HEK293 (cell line): ENCODE results near the gene EDC3.

ENCODE experiments used
- HOXA7 ChIP-seq: sonication (generic); formaldehyde crosslinking; IDR thresholded peaks from 2 replicates; pipeline ENCODE4 v1.8.1; 2022; ENCODE audit warnings: missing genetic modification reagents, borderline replicate concordance
- KLF16 ChIP-seq: fragments of 450-650 bp; formaldehyde crosslinking; IDR thresholded peaks from 2 replicates; pipeline ENCODE4 v1.5.1; 2017; ENCODE audit warnings: missing biosample characterization, missing genetic modification characterization
- SCRT1 ChIP-seq: fragments of 450-650 bp; formaldehyde crosslinking; IDR thresholded peaks from 2 replicates; pipeline ENCODE4 v1.5.1; 2016; ENCODE audit warnings: missing biosample characterization, missing genetic modification characterization, borderline replicate concordance
- SP2 ChIP-seq: fragments of 450-650 bp; formaldehyde crosslinking; IDR thresholded peaks from 2 replicates; pipeline ENCODE4 v1.5.1; 2016; ENCODE audit warnings: missing biosample characterization, missing genetic modification characterization
- ZEB2 ChIP-seq: fragments of 450-650 bp; formaldehyde crosslinking; IDR thresholded peaks from 2 replicates; pipeline ENCODE4 v1.5.1; 2016; ENCODE audit warnings: missing biosample characterization, missing genetic modification characterization
- ZFHX2 ChIP-seq: fragments of 450-650 bp; formaldehyde crosslinking; conservative IDR thresholded peaks from 2 replicates; pipeline ENCODE4 v1.5.1; 2016; ENCODE audit warnings: missing biosample characterization, missing genetic modification characterization
- ZNF184 ChIP-seq: fragments of 450-650 bp; IDR thresholded peaks from 2 replicates; pipeline ENCODE4 v1.5.1; 2018; ENCODE audit warnings: missing biosample characterization, mild to moderate bottlenecking, missing genetic modification characterization
- ZNF19 ChIP-seq: fragments of 450-650 bp; formaldehyde crosslinking; IDR thresholded peaks from 2 replicates; pipeline ENCODE4; 2016; ENCODE audit warnings: missing biosample characterization, missing genetic modification characterization, low read depth
- ZNF239 ChIP-seq: fragments of 450-650 bp; formaldehyde crosslinking; IDR thresholded peaks from 2 replicates; pipeline ENCODE4 v1.5.1; 2016; ENCODE audit warnings: missing biosample characterization, missing genetic modification characterization
- ZNF292 ChIP-seq: fragments of 450-650 bp; formaldehyde crosslinking; IDR thresholded peaks from 2 replicates; pipeline ENCODE4 v1.5.1; 2016; ENCODE audit warnings: low read depth, missing biosample characterization, missing genetic modification characterization, borderline replicate concordance
- ZNF391 ChIP-seq: fragments of 450-650 bp; formaldehyde crosslinking; IDR thresholded peaks from 2 replicates; pipeline ENCODE4 v1.5.1; 2016; ENCODE audit warnings: low read depth, missing biosample characterization, missing genetic modification characterization, borderline replicate concordance
- ZNF404 ChIP-seq: fragments of 450-650 bp; formaldehyde crosslinking; IDR thresholded peaks from 2 replicates; pipeline ENCODE4 v1.5.1; 2017; ENCODE audit warnings: missing biosample characterization, missing genetic modification characterization
- ZNF426 ChIP-seq: fragments of 450-650 bp; formaldehyde crosslinking; IDR thresholded peaks from 2 replicates; pipeline ENCODE4 v1.5.1; 2017; ENCODE audit warnings: missing biosample characterization, missing genetic modification characterization, mild to moderate bottlenecking, inconsistent platforms, moderate library complexity
- ZNF544 ChIP-seq: fragments of 450-650 bp; formaldehyde crosslinking; IDR thresholded peaks from 2 replicates; pipeline ENCODE4 v1.5.0; 2017; ENCODE audit warnings: missing biosample characterization, missing genetic modification characterization
- ZNF585B ChIP-seq: fragments of 450-650 bp; formaldehyde crosslinking; IDR thresholded peaks from 2 replicates; pipeline ENCODE4 v1.5.1; 2016; ENCODE audit warnings: missing biosample characterization, missing genetic modification characterization
- ZNF660 ChIP-seq: fragments of 450-650 bp; IDR thresholded peaks from 2 replicates; pipeline ENCODE4 v1.5.1; 2018; ENCODE audit warnings: missing biosample characterization, mild to moderate bottlenecking, missing genetic modification characterization
- ZNF670 ChIP-seq: fragments of 450-650 bp; formaldehyde crosslinking; IDR thresholded peaks from 2 replicates; pipeline ENCODE4 v1.5.1; 2016; ENCODE audit warnings: missing biosample characterization, missing genetic modification characterization, low read depth
- ZNF747 ChIP-seq: fragments of 450-650 bp; formaldehyde crosslinking; IDR thresholded peaks from 2 replicates; pipeline ENCODE4 v1.5.1; 2016; ENCODE audit warnings: missing biosample characterization, missing genetic modification characterization
- ZSCAN23 ChIP-seq: fragments of 450-650 bp; formaldehyde crosslinking; IDR thresholded peaks from 2 replicates; pipeline ENCODE4 v1.5.1; 2016; ENCODE audit warnings: missing biosample characterization, missing genetic modification characterization
- TF ChIP-seq, protein P1 (sequence below): fragments of 450-650 bp; formaldehyde crosslinking; IDR thresholded peaks from 2 replicates; pipeline ENCODE4 v1.5.1; 2016; ENCODE audit warnings: missing biosample characterization, missing genetic modification characterization
- TF ChIP-seq, protein P2 (sequence below): fragments of 450-650 bp; formaldehyde crosslinking; IDR thresholded peaks from 2 replicates; pipeline ENCODE4 v1.5.1; 2016; ENCODE audit warnings: missing biosample characterization, missing genetic modification characterization
- TF ChIP-seq, protein P3 (sequence below): fragments of 450-650 bp; IDR thresholded peaks from 2 replicates; pipeline ENCODE4 v1.5.1; 2018; ENCODE audit warnings: missing biosample characterization, missing genetic modification characterization
- TF ChIP-seq, protein P4 (sequence below): fragments of 450-650 bp; formaldehyde crosslinking; conservative IDR thresholded peaks from 2 replicates; pipeline ENCODE4 v1.5.1; 2016; ENCODE audit warnings: low read depth, missing biosample characterization, missing genetic modification characterization

Gene EDC3

DNA sequence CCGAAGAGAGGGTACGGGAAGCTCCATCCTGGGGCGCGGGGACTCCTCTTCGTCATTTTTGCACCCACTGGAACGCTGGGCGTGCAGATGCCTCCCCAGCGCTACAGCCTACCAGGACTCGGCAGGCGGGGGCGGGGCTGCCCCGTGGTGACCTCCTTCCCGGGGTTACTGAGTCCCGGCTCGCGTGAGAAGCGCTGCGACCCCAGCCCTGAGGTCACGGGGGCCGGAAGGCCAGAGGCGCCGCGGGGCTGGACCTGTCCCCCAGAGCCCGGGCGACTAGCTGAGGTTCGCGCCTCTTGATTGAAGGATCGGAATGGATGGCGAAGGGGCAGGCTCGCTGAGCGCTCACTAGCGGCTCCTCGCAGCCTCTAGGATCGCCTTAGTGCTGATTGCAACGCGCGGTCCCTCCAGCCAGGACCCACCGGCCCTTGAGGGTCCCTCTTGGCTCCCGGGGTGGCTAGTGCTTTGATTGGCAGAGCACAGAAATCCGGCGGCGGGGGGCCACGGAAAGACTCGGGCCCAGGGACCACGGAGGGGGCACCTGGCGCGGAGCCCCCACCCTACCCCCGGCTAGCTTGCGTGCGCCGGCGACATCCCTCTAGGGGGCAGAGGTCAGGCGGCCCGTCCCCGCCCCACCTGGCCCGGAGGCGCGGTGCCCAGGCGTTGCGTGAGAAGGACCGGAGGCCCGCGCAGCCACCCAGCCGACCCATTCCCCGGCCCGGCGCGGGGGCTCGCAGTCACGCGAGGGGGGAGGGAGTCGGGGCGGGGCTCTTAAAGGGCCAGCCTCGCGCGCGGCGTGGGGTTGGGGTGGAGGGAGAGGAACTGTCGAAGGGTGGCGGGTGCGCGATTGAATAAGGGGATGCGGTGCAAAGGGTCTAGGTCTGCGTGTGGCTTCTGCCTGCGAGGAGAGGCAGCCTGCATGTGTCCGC, 30.3 kb upstream of the EDC3 start (continued):
- TF ChIP-seq ZNF404 (tag by site-specific recombination) (no peak), ZNF19 (tag by site-specific recombination) (no peak), SCRT1 (tag by site-specific recombination) (no peak), ZNF670 (tag by site-specific recombination) (no peak), HOXA7 (no peak), SP2 (tag by site-specific recombination) (peak; percentile 56), ZNF391 (tag by site-specific recombination) (peak; percentile 16; the same call in 1 of the 2 replicates), ZNF544 (tag by site-specific recombination) (no peak), ZNF660 (tag by site-specific recombination) (peak; percentile 33; the same call in 1 of the 2 replicates), ZEB2 (peak; percentile 82), ZSCAN23 (tag by site-specific recombination) (no peak; the same call in 1 of the 2 replicates), ZNF426 (no peak), ZNF585B (tag by site-specific recombination) (no peak), ZNF292 (tag by site-specific recombination) (no peak), ZNF239 (0 out of 2 replicates have a peak, but pooled peaks have one; percentile 8), ZNF184 (tag by site-specific recombination) (no peak), KLF16 (tag by site-specific recombination) (peak; percentile 63), ZFHX2 (tag by site-specific recombination) (peak; percentile 68), ZNF747 (tag by site-specific recombination) (no peak)
- TF ChIP-seq, protein P1, sequence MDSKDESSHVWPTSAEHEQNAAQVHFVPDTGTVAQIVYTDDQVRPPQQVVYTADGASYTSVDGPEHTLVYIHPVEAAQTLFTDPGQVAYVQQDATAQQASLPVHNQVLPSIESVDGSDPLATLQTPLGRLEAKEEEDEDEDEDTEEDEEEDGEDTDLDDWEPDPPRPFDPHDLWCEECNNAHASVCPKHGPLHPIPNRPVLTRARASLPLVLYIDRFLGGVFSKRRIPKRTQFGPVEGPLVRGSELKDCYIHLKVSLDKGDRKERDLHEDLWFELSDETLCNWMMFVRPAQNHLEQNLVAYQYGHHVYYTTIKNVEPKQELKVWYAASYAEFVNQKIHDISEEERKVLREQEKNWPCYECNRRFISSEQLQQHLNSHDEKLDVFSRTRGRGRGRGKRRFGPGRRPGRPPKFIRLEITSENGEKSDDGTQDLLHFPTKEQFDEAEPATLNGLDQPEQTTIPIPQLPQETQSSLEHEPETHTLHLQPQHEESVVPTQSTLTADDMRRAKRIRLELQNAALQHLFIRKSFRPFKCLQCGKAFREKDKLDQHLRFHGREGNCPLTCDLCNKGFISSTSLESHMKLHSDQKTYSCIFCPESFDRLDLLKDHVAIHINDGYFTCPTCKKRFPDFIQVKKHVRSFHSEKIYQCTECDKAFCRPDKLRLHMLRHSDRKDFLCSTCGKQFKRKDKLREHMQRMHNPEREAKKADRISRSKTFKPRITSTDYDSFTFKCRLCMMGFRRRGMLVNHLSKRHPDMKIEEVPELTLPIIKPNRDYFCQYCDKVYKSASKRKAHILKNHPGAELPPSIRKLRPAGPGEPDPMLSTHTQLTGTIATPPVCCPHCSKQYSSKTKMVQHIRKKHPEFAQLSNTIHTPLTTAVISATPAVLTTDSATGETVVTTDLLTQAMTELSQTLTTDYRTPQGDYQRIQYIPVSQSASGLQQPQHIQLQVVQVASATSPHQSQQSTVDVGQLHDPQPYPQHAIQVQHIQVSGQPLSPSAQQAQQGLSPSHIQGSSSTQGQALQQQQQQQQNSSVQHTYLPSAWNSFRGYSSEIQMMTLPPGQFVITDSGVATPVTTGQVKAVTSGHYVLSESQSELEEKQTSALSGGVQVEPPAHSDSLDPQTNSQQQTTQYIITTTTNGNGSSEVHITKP = peak; percentile 82
- TF ChIP-seq, protein P2, sequence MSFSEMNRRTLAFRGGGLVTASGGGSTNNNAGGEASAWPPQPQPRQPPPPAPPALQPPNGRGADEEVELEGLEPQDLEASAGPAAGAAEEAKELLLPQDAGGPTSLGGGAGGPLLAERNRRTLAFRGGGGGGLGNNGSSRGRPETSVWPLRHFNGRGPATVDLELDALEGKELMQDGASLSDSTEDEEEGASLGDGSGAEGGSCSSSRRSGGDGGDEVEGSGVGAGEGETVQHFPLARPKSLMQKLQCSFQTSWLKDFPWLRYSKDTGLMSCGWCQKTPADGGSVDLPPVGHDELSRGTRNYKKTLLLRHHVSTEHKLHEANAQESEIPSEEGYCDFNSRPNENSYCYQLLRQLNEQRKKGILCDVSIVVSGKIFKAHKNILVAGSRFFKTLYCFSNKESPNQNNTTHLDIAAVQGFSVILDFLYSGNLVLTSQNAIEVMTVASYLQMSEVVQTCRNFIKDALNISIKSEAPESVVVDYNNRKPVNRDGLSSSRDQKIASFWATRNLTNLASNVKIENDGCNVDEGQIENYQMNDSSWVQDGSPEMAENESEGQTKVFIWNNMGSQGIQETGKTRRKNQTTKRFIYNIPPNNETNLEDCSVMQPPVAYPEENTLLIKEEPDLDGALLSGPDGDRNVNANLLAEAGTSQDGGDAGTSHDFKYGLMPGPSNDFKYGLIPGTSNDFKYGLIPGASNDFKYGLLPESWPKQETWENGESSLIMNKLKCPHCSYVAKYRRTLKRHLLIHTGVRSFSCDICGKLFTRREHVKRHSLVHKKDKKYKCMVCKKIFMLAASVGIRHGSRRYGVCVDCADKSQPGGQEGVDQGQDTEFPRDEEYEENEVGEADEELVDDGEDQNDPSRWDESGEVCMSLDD (tag by site-specific recombination) = peak; percentile 81
- TF ChIP-seq, protein P3, sequence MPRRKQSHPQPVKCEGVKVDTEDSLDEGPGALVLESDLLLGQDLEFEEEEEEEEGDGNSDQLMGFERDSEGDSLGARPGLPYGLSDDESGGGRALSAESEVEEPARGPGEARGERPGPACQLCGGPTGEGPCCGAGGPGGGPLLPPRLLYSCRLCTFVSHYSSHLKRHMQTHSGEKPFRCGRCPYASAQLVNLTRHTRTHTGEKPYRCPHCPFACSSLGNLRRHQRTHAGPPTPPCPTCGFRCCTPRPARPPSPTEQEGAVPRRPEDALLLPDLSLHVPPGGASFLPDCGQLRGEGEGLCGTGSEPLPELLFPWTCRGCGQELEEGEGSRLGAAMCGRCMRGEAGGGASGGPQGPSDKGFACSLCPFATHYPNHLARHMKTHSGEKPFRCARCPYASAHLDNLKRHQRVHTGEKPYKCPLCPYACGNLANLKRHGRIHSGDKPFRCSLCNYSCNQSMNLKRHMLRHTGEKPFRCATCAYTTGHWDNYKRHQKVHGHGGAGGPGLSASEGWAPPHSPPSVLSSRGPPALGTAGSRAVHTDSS = no peak
- TF ChIP-seq, protein P4, sequence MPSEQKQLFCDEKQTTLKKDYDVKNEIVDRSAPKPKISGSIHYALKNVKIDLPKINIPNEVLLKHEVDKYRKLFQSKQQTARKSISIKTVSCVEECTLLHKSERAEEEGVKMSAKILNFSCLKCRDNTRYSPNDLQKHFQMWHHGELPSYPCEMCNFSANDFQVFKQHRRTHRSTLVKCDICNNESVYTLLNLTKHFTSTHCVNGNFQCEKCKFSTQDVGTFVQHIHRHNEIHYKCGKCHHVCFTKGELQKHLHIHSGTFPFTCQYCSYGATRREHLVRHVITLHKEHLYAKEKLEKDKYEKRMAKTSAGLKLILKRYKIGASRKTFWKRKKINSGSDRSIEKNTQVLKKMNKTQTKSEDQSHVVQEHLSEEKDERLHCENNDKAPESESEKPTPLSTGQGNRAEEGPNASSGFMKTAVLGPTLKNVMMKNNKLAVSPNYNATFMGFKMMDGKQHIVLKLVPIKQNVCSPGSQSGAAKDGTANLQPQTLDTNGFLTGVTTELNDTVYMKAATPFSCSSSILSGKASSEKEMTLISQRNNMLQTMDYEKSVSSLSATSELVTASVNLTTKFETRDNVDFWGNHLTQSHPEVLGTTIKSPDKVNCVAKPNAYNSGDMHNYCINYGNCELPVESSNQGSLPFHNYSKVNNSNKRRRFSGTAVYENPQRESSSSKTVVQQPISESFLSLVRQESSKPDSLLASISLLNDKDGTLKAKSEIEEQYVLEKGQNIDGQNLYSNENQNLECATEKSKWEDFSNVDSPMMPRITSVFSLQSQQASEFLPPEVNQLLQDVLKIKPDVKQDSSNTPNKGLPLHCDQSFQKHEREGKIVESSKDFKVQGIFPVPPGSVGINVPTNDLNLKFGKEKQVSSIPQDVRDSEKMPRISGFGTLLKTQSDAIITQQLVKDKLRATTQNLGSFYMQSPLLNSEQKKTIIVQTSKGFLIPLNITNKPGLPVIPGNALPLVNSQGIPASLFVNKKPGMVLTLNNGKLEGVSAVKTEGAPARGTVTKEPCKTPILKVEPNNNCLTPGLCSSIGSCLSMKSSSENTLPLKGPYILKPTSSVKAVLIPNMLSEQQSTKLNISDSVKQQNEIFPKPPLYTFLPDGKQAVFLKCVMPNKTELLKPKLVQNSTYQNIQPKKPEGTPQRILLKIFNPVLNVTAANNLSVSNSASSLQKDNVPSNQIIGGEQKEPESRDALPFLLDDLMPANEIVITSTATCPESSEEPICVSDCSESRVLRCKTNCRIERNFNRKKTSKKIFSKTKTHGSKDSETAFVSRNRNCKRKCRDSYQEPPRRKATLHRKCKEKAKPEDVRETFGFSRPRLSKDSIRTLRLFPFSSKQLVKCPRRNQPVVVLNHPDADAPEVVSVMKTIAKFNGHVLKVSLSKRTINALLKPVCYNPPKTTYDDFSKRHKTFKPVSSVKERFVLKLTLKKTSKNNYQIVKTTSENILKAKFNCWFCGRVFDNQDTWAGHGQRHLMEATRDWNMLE (tag by site-specific recombination) = no peak; the same call in 1 of the 2 replicates
